Measurements from ENCODE around the gene BMP3. TPM values are rescaled to one million over a fixed set of nuclear protein-coding genes. Genes with fewer than 3 reads are reported as not detected.
A peak's percentile ranks its signal among the peaks of the same experiment; 100 is the strongest.

The BMP3 gene
- total RNA-seq, 2 donors from 2014 or later = not detected

GRCh38 chr4:81030981-81031791 lies 678 bp downstream of the BMP3 start:
- Mint-ChIP-seq H3K36me3 (ENCODE audit: low read depth) (peaks cover 12% of the 10 kb centered on the region), H3K27me3 (peaks cover 80% of the 10 kb centered on the region), H3K4me3 (peak overlapping the region; percentile 80), H3K4me1 (peaks cover 15% of the 10 kb centered on the region), H3K27ac (no peak overlapping the region)
- DNase-seq = no peak
- no peaks in the 10 kb centered on the region for H3K9me3 ChIP-seq (ENCODE audit: control insufficient read depth, low read length, poor library complexity, severe bottlenecking)
- no peak for ATAC-seq

DNA sequence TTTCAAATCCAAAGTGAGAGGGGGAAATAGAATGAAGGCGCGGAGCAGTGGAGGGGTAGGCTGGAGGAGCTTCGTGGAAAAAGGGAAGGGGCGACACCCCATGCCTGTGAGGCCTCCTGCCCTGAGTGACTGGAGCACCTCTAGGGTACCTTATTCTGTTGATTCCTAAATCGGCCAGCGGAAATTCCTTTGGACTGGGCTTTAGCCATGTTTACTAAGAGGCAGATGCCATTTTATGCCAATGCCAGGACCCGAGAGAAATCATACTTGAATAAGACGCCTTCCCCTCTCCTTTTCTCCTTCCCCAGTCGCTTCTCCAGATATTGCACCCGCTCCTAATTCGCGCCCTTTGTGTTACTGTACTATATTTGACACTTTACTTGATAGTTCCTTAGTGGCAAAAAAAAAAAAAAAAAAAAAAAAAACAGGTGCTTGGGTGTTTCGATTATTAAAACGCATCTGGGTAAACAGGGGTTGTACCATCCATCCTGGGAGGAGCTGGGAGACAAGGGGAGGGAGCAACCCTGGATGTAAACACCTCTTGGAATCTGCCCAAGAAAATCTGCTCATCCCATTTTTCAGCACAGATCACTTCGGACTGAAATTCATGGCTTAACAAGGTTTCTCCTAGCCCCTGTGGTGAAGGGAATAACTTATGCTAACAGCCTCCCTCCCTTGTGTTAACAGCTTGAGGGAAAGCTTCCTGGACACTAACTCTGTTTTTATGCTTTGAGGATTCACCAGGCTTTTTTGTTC lies 1.5 kb downstream of the BMP3 start:
- Mint-ChIP-seq H3K36me3 (ENCODE audit: low read depth) (peaks cover 12% of the 10 kb centered on the region), H3K4me1 (peaks cover 15% of the 10 kb centered on the region), H3K27me3 (peaks cover 72% of the 10 kb centered on the region), H3K4me3 (peak overlapping the region; percentile 80), H3K27ac (no peak overlapping the region)
- no peak for DNase-seq
- no peaks in the 10 kb centered on the region for H3K9me3 ChIP-seq (ENCODE audit: control insufficient read depth, low read length, poor library complexity, severe bottlenecking)
- no peak for ATAC-seq

DNA sequence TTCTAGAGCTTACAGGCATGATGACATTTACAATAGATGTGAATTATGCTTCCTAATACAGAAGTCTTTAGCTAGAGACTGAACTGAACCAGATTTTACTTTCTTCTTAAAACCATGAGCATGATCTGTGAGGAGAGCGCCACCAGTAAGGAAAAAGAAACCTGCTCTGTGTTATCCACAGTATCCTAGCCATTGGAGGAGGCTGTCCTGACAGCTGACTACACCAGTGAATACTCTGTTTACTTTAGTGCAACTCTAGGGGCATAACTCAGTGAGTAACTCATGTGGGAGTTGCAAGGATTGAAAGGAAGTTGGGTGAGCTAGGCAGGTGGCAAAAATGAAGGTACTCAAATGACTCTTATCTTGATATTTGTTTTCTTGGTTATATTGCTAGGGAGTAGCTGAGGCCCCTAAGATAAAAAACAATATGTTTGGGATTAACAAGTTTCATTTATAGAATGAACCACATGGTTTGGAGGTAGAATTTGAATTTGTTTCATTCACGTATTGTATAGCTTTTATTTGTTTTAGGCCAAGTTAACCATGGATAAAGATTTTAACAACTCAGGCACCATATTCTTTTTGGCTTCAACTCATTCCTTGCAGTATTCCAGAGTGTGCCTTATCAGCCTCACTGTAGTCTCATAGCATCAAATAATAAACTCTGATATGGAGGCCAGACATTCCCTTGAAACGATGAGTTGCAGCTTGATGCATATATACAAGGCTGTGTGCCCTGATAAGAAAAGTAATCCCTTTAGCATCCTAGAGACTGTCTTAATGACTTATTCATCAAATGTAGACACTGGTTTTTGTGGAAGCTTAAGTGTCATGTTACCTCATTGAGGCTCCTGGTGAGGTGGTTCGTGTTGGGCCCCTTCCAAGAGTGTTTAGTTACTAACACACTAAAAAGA lies 2.5 kb downstream of the BMP3 start:
- H3K27me3 Mint-ChIP-seq = peaks cover 67% of the 10 kb centered on the region
- ATAC-seq (no peak), DNase-seq (no peak)
- H3K4me1 Mint-ChIP-seq = peaks cover 15% of the 10 kb centered on the region
- no peak overlapping the region for H3K4me3 Mint-ChIP-seq
- no peaks in the 10 kb centered on the region for H3K9me3 ChIP-seq (ENCODE audit: control insufficient read depth, low read length, poor library complexity, severe bottlenecking)
- H3K27ac Mint-ChIP-seq = no peak overlapping the region
- H3K36me3 Mint-ChIP-seq (ENCODE audit: low read depth) = peaks cover 12% of the 10 kb centered on the region

GRCh38 chr4:81038636-81039350 lies 8.3 kb downstream of the BMP3 start:
- H3K4me1 Mint-ChIP-seq = no peaks in the 10 kb centered on the region
- H3K9me3 ChIP-seq (ENCODE audit: control insufficient read depth, low read length, poor library complexity, severe bottlenecking) = no peaks in the 10 kb centered on the region
- DNase-seq (no peak), ATAC-seq (no peak)
- no peak overlapping the region for H3K4me3 Mint-ChIP-seq
- H3K36me3 Mint-ChIP-seq (ENCODE audit: low read depth) = no peaks in the 10 kb centered on the region
- peaks cover 31% of the 10 kb centered on the region for H3K27me3 Mint-ChIP-seq
- no peak overlapping the region for H3K27ac Mint-ChIP-seq

- Mint-ChIP-seq H3K4me3 (no peak overlapping the region), H3K36me3 (ENCODE audit: low read depth) (no peaks in the 10 kb centered on the region), H3K27ac (no peak overlapping the region), H3K27me3 (peaks cover 25% of the 10 kb centered on the region), H3K4me1 (no peaks in the 10 kb centered on the region)
- DNase-seq = no peak
- ATAC-seq = no peak
- no peaks in the 10 kb centered on the region for H3K9me3 ChIP-seq (ENCODE audit: control insufficient read depth, low read length, poor library complexity, severe bottlenecking)
Measured at GRCh38 chr4:81039351-81039972, 9.0 kb downstream of the BMP3 start.

DNA sequence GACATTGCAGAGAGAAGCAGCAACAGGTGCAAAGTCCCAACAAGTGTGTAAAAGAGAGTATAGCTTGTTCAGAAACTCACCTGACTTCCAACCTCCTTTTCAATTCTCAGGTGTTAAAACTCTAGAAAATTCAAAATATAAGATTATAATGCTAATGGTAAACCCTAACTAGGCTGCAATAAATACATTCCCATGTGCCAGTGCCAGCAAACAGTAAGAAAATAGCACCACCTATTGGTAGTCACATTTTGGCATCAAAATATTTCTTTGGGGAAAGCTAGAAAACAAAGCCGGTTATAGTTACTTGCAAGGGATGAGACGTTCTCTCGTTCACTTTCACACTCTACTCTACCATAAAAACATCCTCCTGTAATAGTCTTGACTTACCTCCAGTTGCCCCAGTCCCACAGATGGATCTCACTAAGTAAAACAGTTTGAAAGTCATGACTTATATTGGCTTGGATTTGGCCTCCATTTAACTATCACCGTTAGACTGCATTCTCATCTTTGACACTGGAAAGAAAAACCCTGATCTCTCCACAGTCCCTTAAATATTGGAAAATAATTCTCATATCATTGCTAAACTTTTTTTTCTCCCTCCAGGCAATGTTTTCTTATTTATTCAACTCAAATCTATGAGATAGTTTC lies 9.6 kb downstream of the BMP3 start:
- Mint-ChIP-seq H3K27ac (no peak overlapping the region), H3K4me3 (no peak overlapping the region), H3K27me3 (peaks cover 26% of the 10 kb centered on the region), H3K36me3 (ENCODE audit: low read depth) (no peaks in the 10 kb centered on the region), H3K4me1 (no peaks in the 10 kb centered on the region)
- no peaks in the 10 kb centered on the region for H3K9me3 ChIP-seq (ENCODE audit: control insufficient read depth, low read length, poor library complexity, severe bottlenecking)
- ATAC-seq (peak; percentile 49), DNase-seq (no peak)

- ATAC-seq (no peak), DNase-seq (no peak)
- H3K9me3 ChIP-seq (ENCODE audit: control insufficient read depth, low read length, poor library complexity, severe bottlenecking) = no peaks in the 10 kb centered on the region
- no peaks in the 10 kb centered on the region for H3K4me1 Mint-ChIP-seq
- H3K27me3 Mint-ChIP-seq = peaks cover 42% of the 10 kb centered on the region
- H3K4me3 Mint-ChIP-seq = no peak overlapping the region
- H3K27ac Mint-ChIP-seq = no peak overlapping the region
- no peaks in the 10 kb centered on the region for H3K36me3 Mint-ChIP-seq (ENCODE audit: low read depth)
Measured at GRCh38 chr4:81042578-81043365, 12.3 kb downstream of the BMP3 start.

DNA sequence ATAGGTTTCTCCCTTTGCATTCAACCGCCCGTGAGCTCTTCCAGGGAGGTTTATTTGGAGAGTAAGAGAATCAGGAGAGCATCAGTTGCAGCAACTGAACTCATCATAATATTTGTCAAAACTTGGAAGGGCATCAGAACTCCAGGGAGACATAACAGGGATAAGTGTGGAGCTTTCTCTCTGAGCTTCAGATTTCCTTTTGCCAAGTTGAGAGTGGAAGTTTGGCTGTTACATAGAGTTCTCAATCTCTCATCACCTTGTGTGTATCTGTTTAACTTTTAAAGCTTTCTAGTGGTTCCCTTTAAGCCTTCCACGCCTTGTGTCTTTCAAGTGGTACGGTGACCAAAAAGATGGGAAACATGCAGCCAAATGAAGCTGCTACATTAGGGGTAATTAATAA lies 18.8 kb downstream of the BMP3 start:
- ATAC-seq = no peak
- DNase-seq = no peak
- H3K36me3 Mint-ChIP-seq (ENCODE audit: low read depth) = no peaks in the 10 kb centered on the region
- no peak overlapping the region for H3K4me3 Mint-ChIP-seq
- no peak overlapping the region for H3K27ac Mint-ChIP-seq
- peaks cover 47% of the 10 kb centered on the region for H3K27me3 Mint-ChIP-seq
- H3K4me1 Mint-ChIP-seq = peaks cover 3% of the 10 kb centered on the region
- H3K9me3 ChIP-seq (ENCODE audit: control insufficient read depth, low read length, poor library complexity, severe bottlenecking) = no peaks in the 10 kb centered on the region

GRCh38 chr4:81049907-81050306 lies 19.4 kb downstream of the BMP3 start:
- Mint-ChIP-seq H3K27me3 (peaks cover 48% of the 10 kb centered on the region), H3K36me3 (ENCODE audit: low read depth) (no peaks in the 10 kb centered on the region), H3K4me3 (no peak overlapping the region), H3K4me1 (peaks cover 3% of the 10 kb centered on the region), H3K27ac (no peak overlapping the region)
- ATAC-seq (no peak), DNase-seq (no peak)
- H3K9me3 ChIP-seq (ENCODE audit: control insufficient read depth, low read length, poor library complexity, severe bottlenecking) = no peaks in the 10 kb centered on the region

- DNase-seq = peak in 1 of 3 donors; percentile 40
- Mint-ChIP-seq H3K27me3 (peaks cover 33% of the 10 kb centered on the region), H3K4me3 (no peak overlapping the region), H3K27ac (no peak overlapping the region), H3K4me1 (peaks cover 3% of the 10 kb centered on the region), H3K36me3 (ENCODE audit: low read depth) (no peaks in the 10 kb centered on the region)
- no peaks in the 10 kb centered on the region for H3K9me3 ChIP-seq (ENCODE audit: control insufficient read depth, low read length, poor library complexity, severe bottlenecking)
- peak; percentile 52 for ATAC-seq
Measured at GRCh38 chr4:81052119-81053068, 21.9 kb downstream of the BMP3 start.

All from T-helper 17 cell (primary cell).